AG04450 (cell line): ENCODE measurements around the gene MEX3B. TPM values are rescaled to one million over a fixed set of nuclear protein-coding genes. Genes with fewer than 3 reads are reported as not detected.

ENCODE experiments used
- CTCF ChIA-PET: fragments of 300-600, 350-600 bp; formaldehyde crosslinking; extraction: SDS; loops from one replicate; lab custom pipeline; 2022; ENCODE audit warnings: antibody characterized with exemption, inconsistent platforms; lab: Charles Lee
- POLR2A ChIA-PET: fragments of 350-600 bp; formaldehyde crosslinking; extraction: SDS; loops from one replicate; lab custom pipeline; 2021; ENCODE audit warnings: antibody characterized with exemption, inconsistent platforms; lab: Yijun Ruan, JAX
- DNase-seq: peaks from one replicate; pipeline ENCODE4 v3.0.0-alpha.2; 2011; ENCODE audit warnings: low read depth, low spot score
- H3K27ac ChIP-seq: one replicate; pipeline ENCODE4 v1.5.1; 2012; ENCODE audit warnings: low read depth, low read length, control low read depth
- H3K27me3 ChIP-seq: one replicate; pipeline ENCODE4 v1.6.0; 2012; ENCODE audit warnings: low read length; ENCODE audit not compliant: control insufficient read depth, insufficient read depth
- H3K4me3 ChIP-seq: 2 replicates; pipeline ENCODE4 v1.5.1; 2011; ENCODE audit warnings: mild to moderate bottlenecking, low read depth, low read length, control low read depth
- H3K9me3 ChIP-seq: 2 replicates; pipeline ENCODE4 v1.5.1; 2012; ENCODE audit warnings: low read length; ENCODE audit not compliant: control insufficient read depth, insufficient read depth
- CTCF ChIP-seq: IDR thresholded peaks from 2 replicates; pipeline ENCODE4 v1.5.1; 2011; ENCODE audit warnings: low read depth, low read length, control low read depth, inconsistent platforms
- polyA plus RNA-seq: library from polyadenylated mRNA; depleted of rRNA; stranded (reverse); fragments of >200 nt; gene quantifications from 2 replicates; pipeline ENCODE4 v1.2.3, GENCODE V29; 2011

MEX3B gene
- polyA plus RNA-seq, 1 experiment = 6.3 TPM

GRCh38 chr15:82056958-82057823 is 11.4 kb upstream of the MEX3B start:
- Histone ChIP-seq H3K27ac (no peak overlapping the region), H3K4me3 (no peak overlapping the region), H3K27me3 (peaks cover 17% of the 10 kb centered on the region), H3K9me3 (no peaks in the 10 kb centered on the region)
- CTCF ChIA-PET = interaction anchor here (0.6 to 1.7 kb wide), 3 partner anchors 11 to 83 kb away, joined by 3 to 9 read pairs (median 5); partner anchors contain the start of gene MEX3B
- DNase-seq = no peak
- no peak for TF ChIP-seq CTCF
- POLR2A ChIA-PET = interaction anchor here (2.0 kb wide), 1 partner anchor 10 kb away, joined by 7 read pairs; no protein-coding TSS in a partner anchor

- Histone ChIP-seq H3K4me3 (no peak overlapping the region), H3K27me3 (peaks cover 9% of the 10 kb centered on the region), H3K27ac (no peak overlapping the region), H3K9me3 (no peaks in the 10 kb centered on the region)
- TF ChIP-seq CTCF = no peak
- DNase-seq = no peak
- ChIA-PET CTCF (interaction anchor here (0.6 to 0.9 kb wide), 2 partner anchors 128 to 232 kb away, joined by 4 to 8 read pairs; no protein-coding TSS in a partner anchor), POLR2A (no interaction called here)
These were observed 6.9 kb upstream of the MEX3B start for GRCh38 chr15:82052751-82053150.

DNA sequence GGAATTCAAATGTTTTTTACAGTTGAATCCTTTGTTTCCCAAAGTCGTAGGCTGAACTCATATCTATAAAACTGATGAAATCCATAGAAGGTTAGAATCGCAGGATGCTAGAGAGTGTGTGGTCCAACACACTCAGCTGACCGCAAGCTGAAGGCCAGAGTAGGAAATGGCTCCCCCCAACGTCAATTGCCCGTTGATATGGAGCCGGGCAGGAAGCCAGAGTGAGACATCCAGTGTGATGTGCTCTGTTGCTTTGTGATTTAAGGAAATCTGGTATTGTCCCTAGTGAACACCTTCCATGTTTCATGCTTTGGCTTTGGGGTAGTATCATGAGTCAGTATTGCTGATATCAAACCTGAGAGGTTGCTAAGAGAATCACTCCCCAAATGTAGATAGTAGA is 5.8 kb upstream of the MEX3B start:
- POLR2A ChIA-PET = no interaction called here
- CTCF ChIA-PET = no interaction called here

GRCh38 chr15:82048811-82049210 is 3.0 kb upstream of the MEX3B start:
- CTCF ChIA-PET = interaction anchor here (1.1 to 1.4 kb wide), 4 partner anchors 14 to 773 kb away, joined by 3 to 4 read pairs (median 3); no protein-coding TSS in a partner anchor
- no peak for TF ChIP-seq CTCF
- POLR2A ChIA-PET = no interaction called here
- no peak overlapping the region for H3K27ac ChIP-seq
- no peaks in the 10 kb centered on the region for H3K27me3 ChIP-seq
- peaks cover 2% of the 10 kb centered on the region; the same call in 1 of the 2 replicates for H3K9me3 ChIP-seq
- no peak for DNase-seq
- no peak overlapping the region for H3K4me3 ChIP-seq

More for the DNA sequence above, 5.8 kb upstream of the MEX3B start:
- Histone ChIP-seq H3K27ac (no peak overlapping the region), H3K4me3 (no peak overlapping the region), H3K27me3 (peaks cover under 1% of the 10 kb centered on the region), H3K9me3 (peaks cover 2% of the 10 kb centered on the region; the same call in 1 of the 2 replicates)
- TF ChIP-seq CTCF = no peak
- no peak for DNase-seq
